HG03097 (cell line): Measurements from ENCODE around the gene COX6B2.

Source experiments
- ATAC-seq: cut with Tn5 transposase; IDR thresholded peaks from one replicate; pipeline ENCODE4 v1.9.1; 2021; ENCODE audit not compliant: unreplicated experiment, low FRiP score

COX6B2 gene

GRCh38 chr19:55383279-55384130, 29.0 kb upstream of the COX6B2 start:
- no peak for ATAC-seq

- no peak for ATAC-seq
These were observed 28.1 kb upstream of the COX6B2 start for GRCh38 chr19:55382522-55383054.

GRCh38 chr19:55382013-55382412, 27.5 kb upstream of the COX6B2 start:
- no peak for ATAC-seq

- ATAC-seq: no peak
These were observed 24.7 kb upstream of the COX6B2 start for GRCh38 chr19:55379174-55379573.

- ATAC-seq: no peak
These were observed 23.0 kb upstream of the COX6B2 start for GRCh38 chr19:55377356-55378131.

- no peak for ATAC-seq
These were observed 21.9 kb upstream of the COX6B2 start, which contains the start of gene TMEM190 for GRCh38 chr19:55376241-55376933. Gene TMEM190 (plus strand): TSS chr19:55376826. CDS start chr19:55376854, 28 bp downstream.

- ATAC-seq: no peak
These were observed 19.7 kb upstream of the COX6B2 start for GRCh38 chr19:55373993-55374757.

GRCh38 chr19:55373306-55373992, 18.9 kb upstream of the COX6B2 start:
- ATAC-seq: no peak

GRCh38 chr19:55372316-55373081, 18.0 kb upstream of the COX6B2 start:
- no peak for ATAC-seq

GRCh38 chr19:55370305-55370988, 15.9 kb upstream of the COX6B2 start, which contains the start of gene IL11:
Gene IL11 (minus strand): TSS chr19:55370463. CDS start chr19:55370310, 153 bp downstream.
- ATAC-seq: no peak

GRCh38 chr19:55369653-55370304, 15.3 kb upstream of the COX6B2 start:
- ATAC-seq: no peak

- no peak for ATAC-seq
These were observed 14.4 kb upstream of the COX6B2 start for GRCh38 chr19:55368701-55369563.

- ATAC-seq: no peak
These were observed 13.6 kb upstream of the COX6B2 start for GRCh38 chr19:55368106-55368505.

- ATAC-seq: no peak
These were observed 12.3 kb upstream of the COX6B2 start for GRCh38 chr19:55366790-55367189.

GRCh38 chr19:55365964-55366363, 11.4 kb upstream of the COX6B2 start:
- ATAC-seq: no peak

GRCh38 chr19:55365245-55365644, 10.7 kb upstream of the COX6B2 start:
- ATAC-seq: no peak
